HCT116 (cell line): ENCODE results near the gene DOCK10. TPM values are rescaled to one million over a fixed set of nuclear protein-coding genes. Genes with fewer than 3 reads are reported as not detected.

Source experiments
- ATAC-seq: fragments of 200-7000 bp; cut with Tn5 transposase; 2 replicates; pipeline ENCODE4 v1.9.1; 2020; ENCODE audit warnings: mild to moderate bottlenecking, moderate library complexity
- BruUV-seq: library from RNA; stranded (reverse); fragments of 400-500 nt; replicated peaks from 2 replicates; lab custom pipeline; 2021; lab: Mats Ljungman, UMichigan
- CTCF ChIA-PET: fragments of 300-600 bp; sonication (Branson Sonifier 250); formaldehyde crosslinking; loops from one replicate; lab custom pipeline; 2021; ENCODE audit warnings: antibody characterized with exemption; lab: Charles Lee
- POLR2A ChIA-PET: fragments of 300-600, 350-600 bp; sonication (Branson Sonifier 250); formaldehyde crosslinking; loops from one replicate; lab custom pipeline; 2021; ENCODE audit warnings: antibody characterized with exemption; lab: Charles Lee
- RAD21 ChIA-PET, 2 experiments: fragments of 300-600 bp; sonication (Branson Sonifier 250); formaldehyde crosslinking; loops; one replicate each; lab custom pipeline; 2023; ENCODE audit warnings: low total read pairs in 2 of 2; ENCODE audit not compliant: uncharacterized antibody in 2 of 2, unreplicated experiment in 2 of 2, low non-redundant PET in 1 of 2; lab: Charles Lee
- DNase-seq: peaks from one replicate; pipeline ENCODE4 v3.0.0-alpha.2; 2010; ENCODE audit warnings: low read depth, low spot score
- H2AFZ ChIP-seq: fragments of 200-600 bp; shearing (Covaris generic), sonication (generic); 2 replicates; pipeline ENCODE4 v1.6.1; 2017; ENCODE audit warnings: low read depth, mixed run types, mixed read lengths, antibody characterized with exemption, low read length; ENCODE audit not compliant: poor library complexity, severe bottlenecking
- H3K27ac ChIP-seq: 2 replicates; pipeline ENCODE4 v1.5.1; 2012; ENCODE audit warnings: low read depth, low read length
- H3K27me3 ChIP-seq: fragments of 200-600 bp; sonication (generic); 2 replicates; pipeline ENCODE4 v1.6.1; 2016; ENCODE audit warnings: mixed run types, low read length, mixed read lengths; ENCODE audit not compliant: insufficient read depth
- H3K36me3 ChIP-seq, 2 experiments: fragments of 200-500 bp in 1 of 2; fragments of 200-600 bp in 1 of 2; sonication (Bioruptor generic) in 1 of 2; sonication (generic) in 1 of 2; 2 replicates each; pipeline versions ENCODE4 v1.5.1 to v1.6.1; 2014 to 2016; ENCODE audit warnings: low read length in 2 of 2, inconsistent platforms in 1 of 2, mixed read lengths in 1 of 2, mixed run types in 1 of 2; ENCODE audit not compliant: insufficient read depth in 2 of 2, control insufficient read depth in 1 of 2
- H3K4me1 ChIP-seq, 2 experiments: fragments of 200-600 bp in 1 of 2; sonication (generic) in 1 of 2; 2 replicates each; pipeline versions ENCODE4 v1.5.1 to v1.6.1; 2012 to 2017; ENCODE audit warnings: low read length in 2 of 2, inconsistent platforms in 1 of 2, mild to moderate bottlenecking in 1 of 2, mixed read lengths in 1 of 2, mixed run types in 1 of 2, moderate library complexity in 1 of 2; ENCODE audit not compliant: insufficient read depth in 2 of 2, control insufficient read depth in 1 of 2
- H3K4me2 ChIP-seq: fragments of 200-600 bp; sonication (generic); 2 replicates; pipeline ENCODE4 v1.6.1; 2017; ENCODE audit warnings: mixed run types, low read length, mixed read lengths
- H3K4me3 ChIP-seq, 2 experiments: fragments of 200-600 bp in 1 of 2; sonication (generic) in 1 of 2; replicated peaks in 1 of 2; 2 replicates each; pipeline ENCODE4 v1.5.1; 2011 to 2016; ENCODE audit warnings: low read length in 2 of 2, control low read depth in 1 of 2, low read depth in 1 of 2, mild to moderate bottlenecking in 1 of 2, mixed read lengths in 1 of 2, mixed run types in 1 of 2
- H3K79me2 ChIP-seq: fragments of 200-600 bp; sonication (generic); 2 replicates; pipeline ENCODE4 v1.6.1; 2017; ENCODE audit warnings: mild to moderate bottlenecking, mixed run types, low read length, moderate library complexity, mixed read lengths; ENCODE audit not compliant: insufficient read depth
- H3K9ac ChIP-seq: fragments of 200-600 bp; sonication (generic); 2 replicates; pipeline ENCODE4 v1.6.1; 2016; ENCODE audit warnings: low read length, mixed read lengths
- H3K9me2 ChIP-seq: fragments of 200-600 bp; sonication (generic), shearing (Covaris generic); 2 replicates; pipeline ENCODE4 v1.6.1; 2017; ENCODE audit warnings: mixed run types, mild to moderate bottlenecking, moderate library complexity; ENCODE audit not compliant: insufficient read depth
- H3K9me3 ChIP-seq, 2 experiments: fragments of 200-500 bp in 1 of 2; fragments of 200-600 bp in 1 of 2; sonication (Bioruptor generic) in 1 of 2; sonication (generic) in 1 of 2; 2 replicates each; pipeline ENCODE4 v1.6.1; 2014 to 2017; ENCODE audit warnings: low read length in 2 of 2, mixed read lengths in 2 of 2, inconsistent platforms in 1 of 2, low read depth in 1 of 2, mild to moderate bottlenecking in 1 of 2, mixed run types in 1 of 2, moderate library complexity in 1 of 2; ENCODE audit not compliant: control insufficient read depth in 1 of 2, insufficient read depth in 1 of 2
- H4K20me1 ChIP-seq: fragments of 200-600 bp; sonication (generic), shearing (Covaris generic); 2 replicates; pipeline ENCODE4 v1.6.1; 2017; ENCODE audit warnings: mixed run types, mild to moderate bottlenecking, moderate library complexity; ENCODE audit not compliant: insufficient read depth
- ATF3 ChIP-seq: IDR thresholded peaks from 2 replicates; pipeline ENCODE4 v1.6.1; 2012
- CBX3 ChIP-seq: IDR thresholded peaks from 2 replicates; pipeline ENCODE4 v1.6.1; 2012; ENCODE audit warnings: low read depth
- CEBPB ChIP-seq: IDR thresholded peaks from 2 replicates; pipeline ENCODE4 v1.6.1; 2012; ENCODE audit warnings: low read depth
- CTCF ChIP-seq, 3 experiments: fragments of 200-600 bp in 1 of 3; sonication (generic) in 1 of 3; IDR thresholded peaks in 2 of 3; conservative IDR thresholded peaks in 1 of 3; 2 replicates each; pipeline ENCODE4 v1.5.1; 2012 to 2017; ENCODE audit warnings: low read depth in 2 of 3, low read length in 2 of 3, antibody characterized with exemption in 1 of 3, borderline replicate concordance in 1 of 3, control low read depth in 1 of 3, mild to moderate bottlenecking in 1 of 3, mixed read lengths in 1 of 3, mixed run types in 1 of 3, moderate library complexity in 1 of 3; ENCODE audit not compliant: insufficient read depth in 1 of 3
- EGR1 ChIP-seq: IDR thresholded peaks from 2 replicates; pipeline ENCODE4 v1.6.1; 2012; ENCODE audit warnings: low read depth
- EZH2 ChIP-seq: fragments of 200-600 bp; sonication (generic); IDR thresholded peaks from 2 replicates; pipeline ENCODE4 v1.6.1; 2017; ENCODE audit warnings: antibody characterized with exemption, mixed run types
- FOSL1 ChIP-seq: IDR thresholded peaks from 2 replicates; pipeline ENCODE4 v1.6.1; 2012; ENCODE audit warnings: low read depth
- POLR2AphosphoS5 ChIP-seq: IDR thresholded peaks from 2 replicates; pipeline ENCODE4 v1.6.1; 2011; ENCODE audit warnings: mild to moderate bottlenecking, low read depth, low read length, moderate library complexity
- RAD21 ChIP-seq: IDR thresholded peaks from 2 replicates; pipeline ENCODE4 v1.6.1; 2012; ENCODE audit warnings: low read depth, mild to moderate bottlenecking
- SP1 ChIP-seq: IDR thresholded peaks from 2 replicates; pipeline ENCODE4 v1.6.1; 2012; ENCODE audit warnings: low read depth
- SRF ChIP-seq: IDR thresholded peaks from 2 replicates; pipeline ENCODE4 v1.6.1; 2012; ENCODE audit warnings: low read depth
- TCF7L2 ChIP-seq: IDR thresholded peaks from 2 replicates; pipeline ENCODE4 v1.7.0; 2011; ENCODE audit warnings: borderline replicate concordance, inconsistent platforms; ENCODE audit not compliant: insufficient read depth, insufficient read length; ENCODE audit errors: extremely low read depth
- intact Hi-C: fragments of 100-400 bp; cut with micrococcal nuclease; formaldehyde crosslinking; loops from 2 replicates; pipeline ENCODE4 v1.10.0; 2022
- total RNA-seq: library from RNA; stranded (reverse); gene quantifications from one replicate; pipeline ENCODE4 v1.2.1, GENCODE V29; 2021; ENCODE audit not compliant: unreplicated experiment
- TF ChIP-seq, protein P1 (sequence below): IDR thresholded peaks from 2 replicates; pipeline ENCODE4 v1.6.1; 2011; ENCODE audit warnings: mild to moderate bottlenecking, low read length, moderate library complexity; ENCODE audit not compliant: insufficient replicate concordance; ENCODE audit errors: extremely low read depth

Gene DOCK10
- total RNA-seq, 1 experiment from 2014 or later = 0.54 TPM

- no peaks in the 10 kb centered on the region for H3K9me3 ChIP-seq
- TF ChIP-seq, protein P1, sequence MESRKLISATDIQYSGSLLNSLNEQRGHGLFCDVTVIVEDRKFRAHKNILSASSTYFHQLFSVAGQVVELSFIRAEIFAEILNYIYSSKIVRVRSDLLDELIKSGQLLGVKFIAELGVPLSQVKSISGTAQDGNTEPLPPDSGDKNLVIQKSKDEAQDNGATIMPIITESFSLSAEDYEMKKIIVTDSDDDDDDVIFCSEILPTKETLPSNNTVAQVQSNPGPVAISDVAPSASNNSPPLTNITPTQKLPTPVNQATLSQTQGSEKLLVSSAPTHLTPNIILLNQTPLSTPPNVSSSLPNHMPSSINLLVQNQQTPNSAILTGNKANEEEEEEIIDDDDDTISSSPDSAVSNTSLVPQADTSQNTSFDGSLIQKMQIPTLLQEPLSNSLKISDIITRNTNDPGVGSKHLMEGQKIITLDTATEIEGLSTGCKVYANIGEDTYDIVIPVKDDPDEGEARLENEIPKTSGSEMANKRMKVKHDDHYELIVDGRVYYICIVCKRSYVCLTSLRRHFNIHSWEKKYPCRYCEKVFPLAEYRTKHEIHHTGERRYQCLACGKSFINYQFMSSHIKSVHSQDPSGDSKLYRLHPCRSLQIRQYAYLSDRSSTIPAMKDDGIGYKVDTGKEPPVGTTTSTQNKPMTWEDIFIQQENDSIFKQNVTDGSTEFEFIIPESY = no peak
- TF ChIP-seq SP1 (no peak), CBX3 (no peak), FOSL1 (no peak), EGR1 (no peak), CTCF (IDR thresholded peaks at IDR 0.05 in 2 of 3, conservative IDR thresholded peaks at IDR 0.05 in 1 of 3; ENCODE audit: borderline replicate concordance in 1 of 3, insufficient read depth in 1 of 3, low read depth in 2 of 3, low read length in 2 of 3) (no peak), EZH2 (no peak), ATF3 (no peak), POLR2AphosphoS5 (no peak), RAD21 (no peak), CEBPB (no peak), TCF7L2 (no peak), SRF (no peak)
- ATAC-seq = no peak
- no peaks in the 10 kb centered on the region for H3K9me2 ChIP-seq
- H3K27me3 ChIP-seq = no peaks in the 10 kb centered on the region
- H3K79me2 ChIP-seq = no peaks in the 10 kb centered on the region
- H3K4me2 ChIP-seq = no peak overlapping the region
- H3K4me3 ChIP-seq = no peak overlapping the region
- ChIA-PET CTCF (no interaction called here), RAD21 (no interaction called here), POLR2A (no interaction called here)
- no peaks in the 10 kb centered on the region for H3K36me3 ChIP-seq
- intact Hi-C loops = no loop called here
- DNase-seq = no peak
- no peaks in the 10 kb centered on the region for H3K4me1 ChIP-seq
- H3K9ac ChIP-seq = no peak overlapping the region
- BruUV-seq = no TSS peak
- H2AFZ ChIP-seq = no peak overlapping the region
- H4K20me1 ChIP-seq = no peaks in the 10 kb centered on the region
- no peak overlapping the region for H3K27ac ChIP-seq
Measured at GRCh38 chr2:225042800-225043167, 516 bp upstream of the DOCK10 start.
